WERI-Rb-1 (cell line): Measurements from ENCODE around the gene PLEKHA6.

ENCODE experiments used
- DNase-seq: peaks from one replicate; pipeline ENCODE4 v3.0.0-alpha.2; 2020
- H3K27ac ChIP-seq: fragments of 250-450 bp; sonication (Bioruptor Pico); 2 replicates; pipeline ENCODE4 v1.5.1; 2020; ENCODE audit warnings: mild to moderate bottlenecking, moderate library complexity
- H3K27me3 ChIP-seq: fragments of 250-450 bp; sonication (Bioruptor Pico); 2 replicates; pipeline ENCODE4 v1.5.1; 2021; ENCODE audit warnings: mild to moderate bottlenecking, low read depth, moderate library complexity; ENCODE audit not compliant: insufficient read depth, severe bottlenecking
- H3K36me3 ChIP-seq: fragments of 250-450 bp; sonication (Bioruptor Pico); 2 replicates; pipeline ENCODE4 v1.5.1; 2020; ENCODE audit warnings: mild to moderate bottlenecking, moderate library complexity
- H3K4me3 ChIP-seq: 2 replicates; pipeline ENCODE4 v1.5.1; 2011; ENCODE audit warnings: low read depth, mild to moderate bottlenecking, control low read depth, low read length
- H3K9me3 ChIP-seq: fragments of 250-450 bp; sonication (Bioruptor Pico); 2 replicates; pipeline ENCODE4 v1.5.1; 2021; ENCODE audit warnings: mild to moderate bottlenecking, moderate library complexity; ENCODE audit not compliant: severe bottlenecking
- TF ChIP-seq, protein P1 (sequence below): IDR thresholded peaks from 2 replicates; pipeline ENCODE4 v1.5.1; 2011; ENCODE audit warnings: low read depth, mild to moderate bottlenecking, control low read depth, inconsistent platforms, low read length

The PLEKHA6 gene

DNA sequence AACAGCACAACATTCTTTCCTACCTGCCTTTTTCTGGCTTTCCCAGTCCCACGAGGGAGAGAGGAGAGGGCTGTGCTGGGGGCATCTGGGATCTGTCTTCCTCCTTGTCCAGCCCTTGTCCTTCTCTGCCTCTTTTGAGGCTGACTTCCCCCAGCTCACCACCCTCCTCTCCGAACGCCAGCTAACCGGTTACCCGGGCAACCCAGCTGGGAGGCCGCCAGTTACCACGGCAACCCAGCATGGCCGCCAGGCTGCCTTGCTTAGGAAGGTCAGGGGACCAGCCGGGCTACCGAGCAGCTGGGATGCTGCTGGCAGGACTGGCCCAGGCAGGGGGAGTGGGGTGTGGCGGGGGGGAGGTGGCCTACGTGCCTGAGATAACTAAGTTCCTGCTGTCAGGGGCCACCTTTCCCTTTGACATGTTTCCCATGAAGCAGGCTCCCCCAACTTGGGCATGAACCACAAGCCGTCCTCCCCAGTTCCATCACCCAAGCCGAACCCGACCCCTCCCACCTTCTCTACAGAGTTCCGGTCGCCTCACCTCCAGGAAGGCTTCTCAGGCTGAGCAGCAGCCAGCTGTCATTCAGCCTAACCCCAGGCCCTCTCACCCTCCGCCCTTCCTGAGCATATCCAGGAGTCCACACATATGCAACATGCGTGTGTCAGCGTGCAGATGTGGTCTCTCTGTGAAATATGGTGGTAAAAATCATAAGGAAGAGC lies 8.7 kb downstream of the PLEKHA6 start:
- Histone ChIP-seq H3K27ac (no peak overlapping the region), H3K27me3 (no peaks in the 10 kb centered on the region), H3K4me3 (no peak overlapping the region), H3K9me3 (no peaks in the 10 kb centered on the region), H3K36me3 (no peaks in the 10 kb centered on the region)
- DNase-seq = peak; percentile 88
- TF ChIP-seq, protein P1, sequence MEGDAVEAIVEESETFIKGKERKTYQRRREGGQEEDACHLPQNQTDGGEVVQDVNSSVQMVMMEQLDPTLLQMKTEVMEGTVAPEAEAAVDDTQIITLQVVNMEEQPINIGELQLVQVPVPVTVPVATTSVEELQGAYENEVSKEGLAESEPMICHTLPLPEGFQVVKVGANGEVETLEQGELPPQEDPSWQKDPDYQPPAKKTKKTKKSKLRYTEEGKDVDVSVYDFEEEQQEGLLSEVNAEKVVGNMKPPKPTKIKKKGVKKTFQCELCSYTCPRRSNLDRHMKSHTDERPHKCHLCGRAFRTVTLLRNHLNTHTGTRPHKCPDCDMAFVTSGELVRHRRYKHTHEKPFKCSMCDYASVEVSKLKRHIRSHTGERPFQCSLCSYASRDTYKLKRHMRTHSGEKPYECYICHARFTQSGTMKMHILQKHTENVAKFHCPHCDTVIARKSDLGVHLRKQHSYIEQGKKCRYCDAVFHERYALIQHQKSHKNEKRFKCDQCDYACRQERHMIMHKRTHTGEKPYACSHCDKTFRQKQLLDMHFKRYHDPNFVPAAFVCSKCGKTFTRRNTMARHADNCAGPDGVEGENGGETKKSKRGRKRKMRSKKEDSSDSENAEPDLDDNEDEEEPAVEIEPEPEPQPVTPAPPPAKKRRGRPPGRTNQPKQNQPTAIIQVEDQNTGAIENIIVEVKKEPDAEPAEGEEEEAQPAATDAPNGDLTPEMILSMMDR = no peak

DNA sequence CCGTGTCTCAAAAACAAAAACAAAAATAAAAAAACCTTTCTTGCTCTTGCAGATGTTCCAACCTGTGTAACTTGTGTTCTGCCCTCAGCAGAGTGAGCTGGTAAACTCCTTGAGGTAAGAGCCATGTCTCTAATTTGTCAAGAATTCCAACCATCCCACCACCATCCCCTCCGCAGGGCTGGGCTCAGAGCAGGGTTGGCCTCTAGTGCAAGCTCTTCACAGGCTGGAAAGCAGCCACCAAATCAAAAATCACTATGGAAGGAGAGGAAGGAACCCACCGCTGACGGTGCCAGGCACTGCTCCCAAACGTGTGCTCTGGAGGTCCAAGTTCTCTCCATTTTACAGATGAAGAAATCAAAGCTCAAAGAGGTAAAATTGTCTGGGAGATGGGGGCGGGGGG lies 9.4 kb downstream of the PLEKHA6 start:
- Histone ChIP-seq H3K4me3 (no peak overlapping the region), H3K36me3 (no peaks in the 10 kb centered on the region), H3K27ac (no peak overlapping the region), H3K27me3 (no peaks in the 10 kb centered on the region), H3K9me3 (no peaks in the 10 kb centered on the region)
- DNase-seq = no peak
- TF ChIP-seq, protein P1 = no peak

DNA sequence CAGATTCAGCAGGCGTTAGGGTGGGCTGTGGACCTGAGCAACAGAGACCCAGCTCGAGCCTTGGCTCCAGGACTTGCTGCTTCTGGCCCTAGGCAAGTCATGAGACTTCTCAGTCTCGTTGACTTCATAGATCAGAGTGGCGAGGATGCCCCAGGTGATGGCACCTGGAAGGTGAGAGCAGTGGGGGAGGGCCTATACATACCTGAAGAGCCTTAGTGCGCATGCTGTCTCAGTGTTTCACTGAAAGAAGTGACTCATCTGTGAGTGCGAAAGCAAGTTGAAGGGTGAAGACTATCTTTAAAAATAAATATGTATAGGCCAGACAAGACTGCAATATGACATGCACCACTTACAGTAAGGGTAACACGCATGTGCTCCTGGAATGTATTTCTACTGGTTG lies 10.1 kb downstream of the PLEKHA6 start:
- DNase-seq = no peak
- TF ChIP-seq, protein P1 = no peak
- no peak overlapping the region for H3K27ac ChIP-seq
- no peaks in the 10 kb centered on the region for H3K9me3 ChIP-seq
- H3K4me3 ChIP-seq = no peak overlapping the region
- no peaks in the 10 kb centered on the region for H3K36me3 ChIP-seq
- H3K27me3 ChIP-seq = no peaks in the 10 kb centered on the region

DNA sequence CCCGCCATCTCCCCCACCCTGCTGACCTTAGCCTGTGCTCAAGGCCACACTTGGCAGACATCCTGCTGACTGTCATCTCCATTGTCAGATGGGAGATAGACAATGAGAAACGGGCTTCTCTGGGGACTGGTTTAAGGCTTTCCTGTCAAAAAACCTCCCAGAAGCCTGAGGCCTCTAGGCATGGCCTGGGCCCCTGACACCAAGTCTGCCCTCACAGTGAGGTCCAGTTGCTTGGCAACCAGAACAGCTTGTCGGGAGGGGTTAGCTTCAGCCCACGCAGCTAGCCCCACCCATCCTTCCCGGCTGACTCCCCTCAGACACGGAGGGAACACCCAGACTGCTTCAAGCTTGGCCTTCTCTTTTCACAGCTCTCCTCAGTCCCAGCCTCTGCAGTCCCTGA lies 11.0 kb downstream of the PLEKHA6 start:
- no peaks in the 10 kb centered on the region for H3K27me3 ChIP-seq
- no peak overlapping the region for H3K4me3 ChIP-seq
- peak overlapping the region; percentile 15 for H3K27ac ChIP-seq
- H3K36me3 ChIP-seq = no peaks in the 10 kb centered on the region
- TF ChIP-seq, protein P1 = no peak
- DNase-seq = peak; percentile 95
- no peaks in the 10 kb centered on the region for H3K9me3 ChIP-seq

DNA sequence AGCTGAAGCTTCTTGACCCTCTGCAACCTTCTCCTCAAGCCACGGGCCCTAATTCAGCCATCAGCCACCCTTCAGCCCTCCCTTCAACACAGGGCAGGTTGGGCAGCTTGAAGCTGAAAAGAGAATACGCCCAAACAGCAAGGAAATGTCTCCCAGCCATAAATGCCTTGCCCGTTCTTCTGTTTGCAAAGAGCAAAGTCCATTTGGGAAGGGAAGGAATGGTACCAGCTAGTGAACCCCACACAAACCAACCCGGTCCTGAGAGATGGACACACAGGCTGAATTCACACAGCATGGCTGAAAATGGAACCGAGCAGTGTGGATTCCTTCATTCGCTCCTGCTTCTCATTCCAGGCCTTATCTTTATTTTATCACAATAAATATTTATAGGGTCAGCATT lies 11.5 kb downstream of the PLEKHA6 start:
- TF ChIP-seq, protein P1 = no peak
- H3K36me3 ChIP-seq = no peaks in the 10 kb centered on the region
- no peak for DNase-seq
- H3K27ac ChIP-seq = peak overlapping the region; percentile 62
- H3K27me3 ChIP-seq = no peaks in the 10 kb centered on the region
- H3K9me3 ChIP-seq = no peaks in the 10 kb centered on the region
- H3K4me3 ChIP-seq = no peak overlapping the region
